CD4-positive, alpha-beta T cell (primary cell): ENCODE measurements around the gene SPEM1. TPM values are rescaled to one million over a fixed set of nuclear protein-coding genes. Genes with fewer than 3 reads are reported as not detected.

Experiments used
- ATAC-seq: fragments of 200-7000 bp; cut with Tn5 transposase; one replicate; pipeline ENCODE4 v1.10.0; 2022; ENCODE audit warnings: mild to moderate bottlenecking; ENCODE audit not compliant: poor library complexity
- CTCF ChIA-PET: fragments of 350-600 bp; sonication (Branson Sonifier 250); formaldehyde crosslinking; loops from one replicate; lab custom pipeline; 2021; ENCODE audit warnings: antibody characterized with exemption, inconsistent platforms; lab: Charles Lee
- POLR2A ChIA-PET: fragments of 350-600 bp; sonication (Branson Sonifier 250); formaldehyde crosslinking; loops from one replicate; lab custom pipeline; 2021; ENCODE audit warnings: antibody characterized with exemption, inconsistent platforms; lab: Charles Lee
- DNase-seq, 14 experiments: peaks; one replicate each; pipeline ENCODE4 v3.0.0-alpha.2; 2013 to 2020; ENCODE audit warnings: mixed read lengths in 2 of 14
- H3K27ac ChIP-seq, 2 donors: one replicate each; pipeline versions ENCODE4 v1.5.1 to v1.7.0; 2013; ENCODE audit warnings: low read length in 2 of 2, low read depth in 1 of 2, mild to moderate bottlenecking in 1 of 2
- H3K27me3 ChIP-seq, 2 experiments: 1 replicate in 1 of 2; 2 replicates in 1 of 2; pipeline versions ENCODE4 v1.6.1 to v1.7.0; 2013; ENCODE audit warnings: low read length in 2 of 2, control low read depth in 1 of 2, mild to moderate bottlenecking in 1 of 2, moderate library complexity in 1 of 2; ENCODE audit not compliant: insufficient read depth in 2 of 2, control insufficient read depth in 1 of 2
- H3K36me3 ChIP-seq: one replicate; pipeline ENCODE4 v1.6.1; 2013; ENCODE audit warnings: low read length, control low read depth; ENCODE audit not compliant: insufficient read depth
- H3K4me1 ChIP-seq: one replicate; pipeline ENCODE4 v1.6.1; 2013; ENCODE audit warnings: low read length, control low read depth; ENCODE audit not compliant: insufficient read depth
- H3K4me3 ChIP-seq: one replicate; pipeline ENCODE4 v1.5.1; 2013; ENCODE audit warnings: mild to moderate bottlenecking, low read length, moderate library complexity
- H3K9me3 ChIP-seq, 2 experiments: 1 replicate in 1 of 2; 2 replicates in 1 of 2; pipeline versions ENCODE4 v1.6.1 to v1.7.0; 2013; ENCODE audit warnings: low read length in 2 of 2, mild to moderate bottlenecking in 2 of 2, control low read depth in 1 of 2, moderate library complexity in 1 of 2; ENCODE audit not compliant: control insufficient read depth in 1 of 2, insufficient read depth in 1 of 2
- H3K27ac Mint-ChIP-seq: one replicate; pipeline ENCODE4 v1.8.0; 2020; ENCODE audit warnings: mixed read lengths
- H3K27me3 Mint-ChIP-seq: one replicate; pipeline ENCODE4 v1.8.0; 2021; ENCODE audit warnings: mixed read lengths
- H3K36me3 Mint-ChIP-seq: one replicate; pipeline ENCODE4 v1.8.0; 2021; ENCODE audit warnings: low read depth, mixed read lengths
- H3K4me1 Mint-ChIP-seq: one replicate; pipeline ENCODE4 v1.8.0; 2021; ENCODE audit warnings: low read depth, mixed read lengths
- H3K4me3 Mint-ChIP-seq: one replicate; pipeline ENCODE4 v1.8.0; 2020; ENCODE audit warnings: mild to moderate bottlenecking, mixed read lengths
- H3K9me3 Mint-ChIP-seq: one replicate; pipeline ENCODE4 v1.8.0; 2020; ENCODE audit warnings: mixed read lengths
- CTCF ChIP-seq: fragments of 200-600 bp; IDR thresholded peaks from one replicate; pipeline ENCODE4 v1.8.0; 2022; ENCODE audit warnings: antibody characterized with exemption, mild to moderate bottlenecking
- intact Hi-C, 2 experiments: fragments of 100-400 bp; cut with DNase I in 1 of 2; cut with micrococcal nuclease in 1 of 2; formaldehyde crosslinking; loops; one replicate each; pipeline versions ENCODE4 v1.15.1 to v1.9.0; 2023 to 2025; cut with DNase I, micrococcal nuclease
- total RNA-seq, 174 experiments: library from RNA in 2 of 174; stranded (reverse) in 2 of 174; gene quantifications; one replicate each; pipeline ENCODE4 v1.2.3 and lab custom pipeline; 2021 to 2026

The SPEM1 gene
- total RNA-seq, 2 experiments from 2014 or later, result not detected

DNA sequence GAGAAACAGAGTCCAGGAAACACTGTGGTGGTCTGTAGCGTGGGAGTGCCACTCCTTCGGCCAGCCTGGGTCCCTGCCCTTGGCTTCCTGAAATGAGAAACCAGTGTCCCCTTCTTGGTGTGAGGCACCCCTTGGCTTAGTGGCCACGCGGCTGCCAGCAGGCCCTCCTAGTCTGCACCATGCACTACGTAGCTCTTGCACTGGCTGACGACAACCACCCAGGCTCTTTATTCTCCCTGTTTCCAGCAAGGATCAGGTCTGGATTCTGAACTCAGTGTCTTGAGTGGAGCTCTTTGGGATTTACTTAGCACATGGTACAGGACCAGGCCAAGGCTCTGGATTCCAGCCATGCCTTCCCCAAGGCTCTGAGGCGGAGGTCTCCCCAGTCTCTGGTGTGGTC is 7.4 kb downstream of the SPEM1 start:
- H3K27ac ChIP-seq, result no peak overlapping the region
- H3K9me3 Mint-ChIP-seq, result no peaks in the 10 kb centered on the region
- H3K4me3 Mint-ChIP-seq, result no peak overlapping the region
- ChIA-PET CTCF (no interaction called here), POLR2A (no interaction called here)
- ATAC-seq (no peak), DNase-seq (no peak)
- H3K4me1 Mint-ChIP-seq, result no peaks in the 10 kb centered on the region
- no peaks in the 10 kb centered on the region for H3K9me3 ChIP-seq
- no peak for TF ChIP-seq CTCF
- no peaks in the 10 kb centered on the region for H3K27me3 ChIP-seq
- no peak overlapping the region for H3K4me3 ChIP-seq
- H3K4me1 ChIP-seq, result no peaks in the 10 kb centered on the region
- intact Hi-C loops, result no loop called here
- H3K36me3 Mint-ChIP-seq, result no peaks in the 10 kb centered on the region
- no peaks in the 10 kb centered on the region for H3K36me3 ChIP-seq
- no peaks in the 10 kb centered on the region for H3K27me3 Mint-ChIP-seq
- no peak overlapping the region for H3K27ac Mint-ChIP-seq

- POLR2A ChIA-PET, result no interaction called here
- H3K4me1 ChIP-seq, result no peaks in the 10 kb centered on the region
Measured at GRCh38 chr17:7428557-7428956, 8.4 kb downstream of the SPEM1 start, which contains the start of gene SPEM3. TSS of gene SPEM3 (plus strand) at chr17:7428857. CDS start at chr17:7428903, 46 bp downstream.

DNA sequence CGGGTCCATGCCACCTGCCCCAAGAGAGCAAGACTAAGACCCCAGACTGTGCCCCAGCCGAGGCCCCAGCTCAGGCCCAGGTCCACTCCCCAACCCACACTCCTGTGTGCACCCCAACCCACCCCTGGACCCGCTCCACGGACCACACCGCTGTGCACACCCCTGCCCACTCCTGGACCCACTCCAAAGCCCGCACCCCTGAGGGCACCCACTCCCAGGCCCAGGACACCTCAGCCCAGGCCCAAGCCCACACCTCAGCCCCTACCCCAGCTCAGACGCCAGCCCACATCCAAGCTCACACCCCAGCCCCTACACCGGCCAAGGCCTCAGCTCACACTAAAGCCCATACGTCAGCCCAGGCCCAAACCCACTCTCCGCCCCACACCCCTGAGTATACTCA is 9.6 kb downstream of the SPEM1 start:
- no peaks in the 10 kb centered on the region for H3K27me3 Mint-ChIP-seq
- DNase-seq, result no peak
- no peaks in the 10 kb centered on the region for H3K9me3 Mint-ChIP-seq
- H3K4me1 ChIP-seq, result no peaks in the 10 kb centered on the region
- no peak overlapping the region for H3K4me3 ChIP-seq
- no peak overlapping the region for H3K4me3 Mint-ChIP-seq
- ATAC-seq, result no peak
- H3K4me1 Mint-ChIP-seq, result no peaks in the 10 kb centered on the region
- intact Hi-C loops, result loop anchor here (5.0 to 10.0 kb wide), 2 partner anchors 37 to 45 kb away; partner anchors contain the start of genes PLSCR3 (in 1 of the 2) and TNK1 (in 1 of the 2)
- no peaks in the 10 kb centered on the region for H3K36me3 ChIP-seq
- H3K27ac Mint-ChIP-seq, result no peak overlapping the region
- H3K9me3 ChIP-seq, result no peaks in the 10 kb centered on the region
- no peak overlapping the region for H3K27ac ChIP-seq
- POLR2A ChIA-PET, result interaction anchor here (1.3 kb wide), 1 partner anchor 25 kb away, joined by 3 read pairs; no protein-coding TSS in a partner anchor
- CTCF ChIA-PET, result no interaction called here
- H3K36me3 Mint-ChIP-seq, result no peaks in the 10 kb centered on the region
- no peaks in the 10 kb centered on the region for H3K27me3 ChIP-seq
- TF ChIP-seq CTCF, result no peak

More at GRCh38 chr17:7428557-7428956, 8.4 kb downstream of the SPEM1 start, which contains the start of gene SPEM3:
- H3K4me3 Mint-ChIP-seq, result no peak within 1 kb of the TSS
- no peak within 1 kb of the TSS for H3K27ac Mint-ChIP-seq
- no peaks in the 10 kb centered on the region for H3K27me3 Mint-ChIP-seq
- H3K36me3 ChIP-seq, result no peaks in the 10 kb centered on the region
- DNase-seq (no peak), ATAC-seq (no peak)
- no peak within 1 kb of the TSS for H3K27ac ChIP-seq
- no peak for TF ChIP-seq CTCF
- H3K9me3 Mint-ChIP-seq, result no peaks in the 10 kb centered on the region
- no peaks in the 10 kb centered on the region for H3K4me1 Mint-ChIP-seq
- no peaks in the 10 kb centered on the region for H3K9me3 ChIP-seq
- intact Hi-C loops, result no loop called here
- H3K4me3 ChIP-seq, result no peak within 1 kb of the TSS
- H3K36me3 Mint-ChIP-seq, result no peaks in the 10 kb centered on the region
- no peaks in the 10 kb centered on the region for H3K27me3 ChIP-seq
- CTCF ChIA-PET, result no interaction called here
